GM21528 (cell line): Measurements from ENCODE around the gene ADAMTS6.

Experiments used
- ATAC-seq: cut with Tn5 transposase; IDR thresholded peaks from one replicate; pipeline ENCODE4 v1.9.1; 2021; ENCODE audit warnings: mild to moderate bottlenecking, moderate library complexity; ENCODE audit not compliant: unreplicated experiment, low FRiP score

The ADAMTS6 gene

GRCh38 chr5:65475895-65476294 is 5.8 kb downstream of the ADAMTS6 start:
- no peak for ATAC-seq

GRCh38 chr5:65475336-65475735 is 6.4 kb downstream of the ADAMTS6 start:
- no peak for ATAC-seq

- no peak for ATAC-seq
Measured at GRCh38 chr5:65474130-65474711, 7.5 kb downstream of the ADAMTS6 start.

- no peak for ATAC-seq
Measured at GRCh38 chr5:65468633-65469032, 13.1 kb downstream of the ADAMTS6 start.

GRCh38 chr5:65462139-65462705 is 19.5 kb downstream of the ADAMTS6 start:
- no peak for ATAC-seq

GRCh38 chr5:65461490-65461889 is 20.2 kb downstream of the ADAMTS6 start:
- no peak for ATAC-seq

- no peak for ATAC-seq
Measured at GRCh38 chr5:65459995-65460394, 21.7 kb downstream of the ADAMTS6 start.

GRCh38 chr5:65455064-65455463 is 26.7 kb downstream of the ADAMTS6 start:
- ATAC-seq = no peak

GRCh38 chr5:65451436-65451835 is 30.3 kb downstream of the ADAMTS6 start:
- ATAC-seq = no peak

GRCh38 chr5:65446682-65447081 is 35.0 kb downstream of the ADAMTS6 start:
- ATAC-seq = no peak

GRCh38 chr5:65441800-65442199 is 39.9 kb downstream of the ADAMTS6 start:
- ATAC-seq = no peak

- no peak for ATAC-seq
Measured at GRCh38 chr5:65440456-65440855, 41.3 kb downstream of the ADAMTS6 start.

GRCh38 chr5:65434122-65434521 is 47.6 kb downstream of the ADAMTS6 start:
- no peak for ATAC-seq

- no peak for ATAC-seq
Measured at GRCh38 chr5:65426656-65427055, 55.1 kb downstream of the ADAMTS6 start.

- ATAC-seq = no peak
Measured at GRCh38 chr5:65423623-65424022, 58.1 kb downstream of the ADAMTS6 start.

GRCh38 chr5:65418661-65419060 is 63.1 kb downstream of the ADAMTS6 start:
- no peak for ATAC-seq

- ATAC-seq = no peak
Measured at GRCh38 chr5:65413822-65414221, 67.9 kb downstream of the ADAMTS6 start.

GRCh38 chr5:65412842-65413241 is 68.9 kb downstream of the ADAMTS6 start:
- ATAC-seq = no peak

- ATAC-seq = no peak
Measured at GRCh38 chr5:65411356-65411755, 70.4 kb downstream of the ADAMTS6 start.

- ATAC-seq = no peak
Measured at GRCh38 chr5:65395526-65396155, 86.1 kb downstream of the ADAMTS6 start.

- ATAC-seq = no peak
Measured at GRCh38 chr5:65394087-65394486, 87.6 kb downstream of the ADAMTS6 start.

GRCh38 chr5:65391591-65391990 is 90.1 kb downstream of the ADAMTS6 start:
- ATAC-seq = no peak
